Measurements from ENCODE around the gene ZBTB34.
A peak's percentile ranks its signal among the peaks of the same experiment; 100 is the strongest.
"Not testable (repeated sequence)": the region's sequence is repeated elsewhere in the genome, so short reads cannot be mapped to it uniquely, and the experiment has no call there.

Gene ZBTB34

GRCh38 chr9:126860077-126860756 lies at the start of gene ZBTB34:
Gene ZBTB34, plus strand, starts transcription at chr9:126860639. Its CDS starts 18,761 bp downstream, at chr9:126879400.
- peak; percentile 83 for TF ChIP-seq CTCF (IDR thresholded peaks at IDR 0.05; ENCODE audit: insufficient read depth, low read depth, low read length, missing control alignments)
- DNase-seq (ENCODE audit: low read depth): peak; percentile 57
- peak within 1 kb of the TSS; percentile 67 for H3K4me3 ChIP-seq (ENCODE audit: low read length)

GRCh38 chr9:126813072-126813471 lies 47.4 kb upstream of the ZBTB34 start:
- TF ChIP-seq CTCF (IDR thresholded peaks at IDR 0.05; ENCODE audit: insufficient read depth, low read depth, low read length, missing control alignments): no peak
- no peak overlapping the region for H3K4me3 ChIP-seq (ENCODE audit: low read length)
- no peak for DNase-seq (ENCODE audit: low read depth)

GRCh38 chr9:126814091-126814490 lies 46.3 kb upstream of the ZBTB34 start:
- DNase-seq (ENCODE audit: low read depth): no peak
- H3K4me3 ChIP-seq (ENCODE audit: low read length): no peak overlapping the region
- no peak for TF ChIP-seq CTCF (IDR thresholded peaks at IDR 0.05; ENCODE audit: insufficient read depth, low read depth, low read length, missing control alignments)

GRCh38 chr9:126817615-126818014 lies 42.8 kb upstream of the ZBTB34 start:
- not testable (repeated sequence) for H3K4me3 ChIP-seq (ENCODE audit: low read length); DNase-seq (ENCODE audit: low read depth)

- H3K4me3 ChIP-seq (ENCODE audit: low read length): no peak overlapping the region
Observed at GRCh38 chr9:126818482-126818881, 42.0 kb upstream of the ZBTB34 start.

GRCh38 chr9:126819482-126819881 lies 41.0 kb upstream of the ZBTB34 start:
- DNase-seq (ENCODE audit: low read depth): no peak
- H3K4me3 ChIP-seq (ENCODE audit: low read length): no peak overlapping the region
- TF ChIP-seq CTCF (IDR thresholded peaks at IDR 0.05; ENCODE audit: insufficient read depth, low read depth, low read length, missing control alignments): no peak

More at GRCh38 chr9:126818482-126818881, 42.0 kb upstream of the ZBTB34 start:
- no peak for DNase-seq (ENCODE audit: low read depth)
- no peak for TF ChIP-seq CTCF (IDR thresholded peaks at IDR 0.05; ENCODE audit: insufficient read depth, low read depth, low read length, missing control alignments)

GRCh38 chr9:126822278-126822677 lies 38.2 kb upstream of the ZBTB34 start:
- TF ChIP-seq CTCF (IDR thresholded peaks at IDR 0.05; ENCODE audit: insufficient read depth, low read depth, low read length, missing control alignments): no peak
- no peak for DNase-seq (ENCODE audit: low read depth)
- no peak overlapping the region for H3K4me3 ChIP-seq (ENCODE audit: low read length)
